ENCODE data around the gene NGF.
"Not testable (repeated sequence)": the region's sequence is repeated elsewhere in the genome, so short reads cannot be mapped to it uniquely, and the experiment has no call there.

NGF gene

GRCh38 chr1:115364046-115364779 lies 26.2 kb upstream of the NGF start:
- DNase-seq (ENCODE audit: extremely low read depth, low read depth) = peak; percentile 57
- peak; percentile 2; the same call in 1 of the 2 replicates for TF ChIP-seq CTCF (IDR thresholded peaks at IDR 0.05; ENCODE audit: low read depth, low read length)

GRCh38 chr1:115363171-115363570 lies 25.1 kb upstream of the NGF start:
- TF ChIP-seq CTCF (IDR thresholded peaks at IDR 0.05; ENCODE audit: low read depth, low read length) = no peak
- no peak for DNase-seq (ENCODE audit: extremely low read depth, low read depth)

- not testable (repeated sequence) for DNase-seq (ENCODE audit: extremely low read depth, low read depth)
Measured at GRCh38 chr1:115360505-115361129, 22.6 kb upstream of the NGF start.

GRCh38 chr1:115359787-115360452 lies 21.9 kb upstream of the NGF start:
- DNase-seq (ENCODE audit: extremely low read depth, low read depth) = not testable (repeated sequence)

GRCh38 chr1:115356356-115356755 lies 18.3 kb upstream of the NGF start:
- TF ChIP-seq CTCF (IDR thresholded peaks at IDR 0.05; ENCODE audit: low read depth, low read length) = no peak
- DNase-seq (ENCODE audit: extremely low read depth, low read depth) = no peak

- no peak for TF ChIP-seq CTCF (IDR thresholded peaks at IDR 0.05; ENCODE audit: low read depth, low read length)
- DNase-seq (ENCODE audit: extremely low read depth, low read depth) = no peak
Measured at GRCh38 chr1:115355069-115355468, 17.0 kb upstream of the NGF start.

- no peak for TF ChIP-seq CTCF (IDR thresholded peaks at IDR 0.05; ENCODE audit: low read depth, low read length)
- DNase-seq (ENCODE audit: extremely low read depth, low read depth) = no peak
Measured at GRCh38 chr1:115351143-115351542, 13.1 kb upstream of the NGF start.

GRCh38 chr1:115348636-115349035 lies 10.6 kb upstream of the NGF start:
- no peak for DNase-seq (ENCODE audit: extremely low read depth, low read depth)
- TF ChIP-seq CTCF (IDR thresholded peaks at IDR 0.05; ENCODE audit: low read depth, low read length) = no peak

Data from AG09319 (cell line).